DOHH2 (cell line): ENCODE results near the gene IRAK4.

Experiments used
- H3F3A ChIP-seq: fragments of 200-600 bp; sonication (generic), shearing (Covaris generic); 2 replicates; pipeline ENCODE4 v1.6.0; 2016; ENCODE audit warnings: antibody characterized with exemption, mild to moderate bottlenecking; ENCODE audit not compliant: control insufficient read depth, insufficient read depth
- H3K27ac ChIP-seq: fragments of 200-600 bp; sonication (generic); 2 replicates; pipeline ENCODE4 v1.5.1; 2014; ENCODE audit warnings: low read depth, mild to moderate bottlenecking, low read length, moderate library complexity
- H3K27me3 ChIP-seq: fragments of 200-600 bp; sonication (generic); 2 replicates; pipeline ENCODE4 v1.6.1; 2014; ENCODE audit warnings: mild to moderate bottlenecking, low read length, mixed read lengths; ENCODE audit not compliant: control insufficient read depth
- H3K36me3 ChIP-seq: fragments of 200-600 bp; sonication (generic); 2 replicates; pipeline ENCODE4 v1.6.1; 2014; ENCODE audit warnings: mild to moderate bottlenecking, low read length, moderate library complexity, mixed read lengths; ENCODE audit not compliant: control insufficient read depth
- H3K4me1 ChIP-seq: fragments of 200-600 bp; sonication (generic); 2 replicates; pipeline ENCODE4 v1.6.1; 2014; ENCODE audit warnings: mild to moderate bottlenecking, low read length, mixed read lengths; ENCODE audit not compliant: control insufficient read depth
- H3K4me2 ChIP-seq: fragments of 200-600 bp; sonication (generic); 2 replicates; pipeline ENCODE4 v1.6.0; 2014; ENCODE audit warnings: mild to moderate bottlenecking, low read length, moderate library complexity
- H3K4me3 ChIP-seq: fragments of 200-600 bp; sonication (generic); 2 replicates; pipeline ENCODE4 v1.5.1; 2014; ENCODE audit warnings: mild to moderate bottlenecking, low read length, mixed read lengths
- H3K79me2 ChIP-seq: fragments of 200-600 bp; sonication (generic); 2 replicates; pipeline ENCODE4 v1.6.1; 2014; ENCODE audit warnings: mild to moderate bottlenecking, low read length, mixed read lengths; ENCODE audit not compliant: control insufficient read depth
- H3K9me2 ChIP-seq: fragments of 200-600 bp; sonication (generic); replicated peaks from 2 replicates; pipeline ENCODE4 v1.6.1; 2014; ENCODE audit warnings: mild to moderate bottlenecking, low read length, mixed read lengths; ENCODE audit not compliant: control insufficient read depth
- H3K9me3 ChIP-seq: fragments of 200-600 bp; sonication (generic); 2 replicates; pipeline ENCODE4 v1.6.1; 2014; ENCODE audit warnings: antibody characterized with exemption, low read length, mixed read lengths; ENCODE audit not compliant: control insufficient read depth, insufficient read depth
- H4K20me1 ChIP-seq: fragments of 200-600 bp; sonication (generic); 2 replicates; pipeline ENCODE4 v1.6.0; 2014; ENCODE audit warnings: low read depth, mild to moderate bottlenecking, antibody characterized with exemption, low read length, moderate library complexity; ENCODE audit not compliant: control insufficient read depth, insufficient read depth
- EZH2phosphoT487 ChIP-seq: fragments of 200-600 bp; sonication (generic); IDR thresholded peaks from 2 replicates; pipeline ENCODE4 v1.6.1; 2017; ENCODE audit warnings: borderline replicate concordance, mild to moderate bottlenecking, antibody characterized with exemption, low read length, moderate library complexity, mixed read lengths
- TF ChIP-seq, protein P1 (sequence below): fragments of 200-600 bp; sonication (generic); IDR thresholded peaks from one replicate; pipeline ENCODE4 v1.5.1; 2014; ENCODE audit warnings: antibody characterized with exemption, mild to moderate bottlenecking, low read depth, low read length; ENCODE audit not compliant: poor library complexity, severe bottlenecking

Gene IRAK4

DNA sequence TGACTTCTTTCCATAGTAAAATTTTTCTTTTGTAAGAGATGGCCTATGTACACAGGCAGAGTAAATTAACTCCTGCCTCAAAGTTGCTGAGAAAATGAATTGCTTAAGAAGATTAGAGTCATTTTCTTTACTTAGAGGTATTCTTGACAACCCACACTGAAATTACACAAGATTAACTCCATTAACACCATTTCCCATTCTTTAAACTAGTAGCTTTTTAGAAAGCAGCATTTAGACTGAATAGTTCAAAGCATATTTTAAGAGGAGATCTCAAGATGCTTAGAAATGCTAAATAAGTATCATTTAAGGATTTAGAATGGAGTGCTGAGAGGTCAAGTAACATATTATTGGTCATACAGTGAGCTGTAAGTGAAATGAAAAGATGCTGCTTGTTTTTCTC lies 35.6 kb upstream of the IRAK4 start:
- Histone ChIP-seq H3K4me1 (0 out of 2 replicates have a peak, but pooled peaks cover under 1% of the 10 kb centered on the region), H3K4me3 (no peak overlapping the region), H3K79me2 (no peaks in the 10 kb centered on the region), H3K27me3 (no peaks in the 10 kb centered on the region), H3K36me3 (peaks cover 6% of the 10 kb centered on the region), H3K9me3 (no peaks in the 10 kb centered on the region), H3K9me2 (no peaks in the 10 kb centered on the region), H3F3A (no peaks in the 10 kb centered on the region), H3K4me2 (no peak overlapping the region), H4K20me1 (no peaks in the 10 kb centered on the region), H3K27ac (no peak overlapping the region)
- TF ChIP-seq, protein P1, sequence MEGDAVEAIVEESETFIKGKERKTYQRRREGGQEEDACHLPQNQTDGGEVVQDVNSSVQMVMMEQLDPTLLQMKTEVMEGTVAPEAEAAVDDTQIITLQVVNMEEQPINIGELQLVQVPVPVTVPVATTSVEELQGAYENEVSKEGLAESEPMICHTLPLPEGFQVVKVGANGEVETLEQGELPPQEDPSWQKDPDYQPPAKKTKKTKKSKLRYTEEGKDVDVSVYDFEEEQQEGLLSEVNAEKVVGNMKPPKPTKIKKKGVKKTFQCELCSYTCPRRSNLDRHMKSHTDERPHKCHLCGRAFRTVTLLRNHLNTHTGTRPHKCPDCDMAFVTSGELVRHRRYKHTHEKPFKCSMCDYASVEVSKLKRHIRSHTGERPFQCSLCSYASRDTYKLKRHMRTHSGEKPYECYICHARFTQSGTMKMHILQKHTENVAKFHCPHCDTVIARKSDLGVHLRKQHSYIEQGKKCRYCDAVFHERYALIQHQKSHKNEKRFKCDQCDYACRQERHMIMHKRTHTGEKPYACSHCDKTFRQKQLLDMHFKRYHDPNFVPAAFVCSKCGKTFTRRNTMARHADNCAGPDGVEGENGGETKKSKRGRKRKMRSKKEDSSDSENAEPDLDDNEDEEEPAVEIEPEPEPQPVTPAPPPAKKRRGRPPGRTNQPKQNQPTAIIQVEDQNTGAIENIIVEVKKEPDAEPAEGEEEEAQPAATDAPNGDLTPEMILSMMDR, result no peak
- TF ChIP-seq EZH2phosphoT487, result no peak

DNA sequence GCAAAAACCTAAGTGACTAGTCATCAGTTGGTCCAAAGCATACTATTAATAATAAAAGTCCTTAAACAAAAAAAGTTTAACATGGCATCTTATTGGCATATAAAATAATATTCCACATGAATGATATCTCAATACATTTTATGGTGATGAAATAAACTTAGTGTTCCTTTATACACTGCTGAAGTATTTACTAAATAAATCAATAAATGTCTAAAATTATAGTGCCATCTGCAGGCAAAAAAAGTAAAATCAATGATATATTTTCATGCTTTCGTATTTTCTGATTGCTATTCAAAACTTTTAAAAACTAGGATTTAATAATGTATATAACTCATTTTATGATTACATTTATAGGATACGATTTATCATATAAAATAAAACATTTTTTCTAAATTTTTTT lies 30.6 kb upstream of the IRAK4 start:
- Histone ChIP-seq H3K4me1 (no peaks in the 10 kb centered on the region), H3K4me3 (no peak overlapping the region), H3K79me2 (no peaks in the 10 kb centered on the region), H3K27me3 (no peaks in the 10 kb centered on the region), H3K36me3 (peaks cover 26% of the 10 kb centered on the region), H3K9me2 (no peaks in the 10 kb centered on the region), H3K4me2 (no peak overlapping the region), H4K20me1 (no peaks in the 10 kb centered on the region), H3K9me3 (no peaks in the 10 kb centered on the region), H3F3A (no peaks in the 10 kb centered on the region), H3K27ac (no peak overlapping the region)
- TF ChIP-seq EZH2phosphoT487, result no peak
- TF ChIP-seq, protein P1, result no peak

DNA sequence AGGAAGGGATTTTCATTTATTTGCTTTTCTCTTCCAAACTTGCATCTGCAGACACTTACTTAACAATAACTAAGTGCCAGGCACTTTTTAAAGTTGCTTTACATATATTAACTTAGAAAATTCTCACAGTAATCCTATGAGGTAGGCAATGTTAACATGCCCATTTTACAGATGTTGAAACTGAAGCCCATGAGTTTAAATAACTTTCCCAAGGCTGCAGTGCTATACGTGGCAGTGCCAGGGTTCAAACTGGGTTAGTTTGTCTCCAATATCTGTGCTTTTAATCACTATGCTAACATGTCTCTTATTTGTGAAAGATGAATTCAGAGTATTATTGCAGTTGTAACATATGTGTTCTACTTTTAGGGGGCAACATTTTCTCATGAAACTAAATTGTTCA lies 30.1 kb upstream of the IRAK4 start:
- Histone ChIP-seq H3K36me3 (peaks cover 28% of the 10 kb centered on the region), H4K20me1 (no peaks in the 10 kb centered on the region), H3K27ac (no peak overlapping the region), H3K4me1 (no peaks in the 10 kb centered on the region), H3K79me2 (no peaks in the 10 kb centered on the region), H3K27me3 (no peaks in the 10 kb centered on the region), H3K9me2 (no peaks in the 10 kb centered on the region), H3K4me2 (no peak overlapping the region), H3K4me3 (no peak overlapping the region), H3K9me3 (no peaks in the 10 kb centered on the region), H3F3A (no peaks in the 10 kb centered on the region)
- TF ChIP-seq, protein P1, result no peak
- no peak for TF ChIP-seq EZH2phosphoT487

DNA sequence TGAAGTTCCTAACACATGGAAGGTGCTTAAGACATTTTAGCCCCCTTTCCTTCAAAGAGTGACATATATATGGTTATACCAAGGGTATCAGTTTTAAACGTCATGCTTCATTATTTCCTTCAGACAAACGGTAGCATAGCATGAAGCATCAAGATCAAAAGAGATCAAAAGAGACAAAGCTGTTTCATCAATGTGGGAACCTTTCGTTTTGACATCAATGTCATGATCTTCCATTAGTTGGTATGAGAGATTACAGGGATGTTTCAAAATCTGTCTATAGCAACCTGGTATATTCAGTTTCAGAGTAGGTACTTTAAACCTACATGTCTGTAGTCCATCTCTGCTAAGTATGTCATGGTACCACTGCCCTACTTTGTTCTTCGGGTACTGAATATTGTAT lies 28.5 kb upstream of the IRAK4 start:
- peaks cover 40% of the 10 kb centered on the region for H3K36me3 ChIP-seq
- H4K20me1 ChIP-seq, result no peaks in the 10 kb centered on the region
- H3K27me3 ChIP-seq, result no peaks in the 10 kb centered on the region
- H3K27ac ChIP-seq, result no peak overlapping the region
- H3K4me2 ChIP-seq, result no peak overlapping the region
- H3K9me3 ChIP-seq, result no peaks in the 10 kb centered on the region
- no peaks in the 10 kb centered on the region for H3K4me1 ChIP-seq
- TF ChIP-seq, protein P1, result no peak
- no peak for TF ChIP-seq EZH2phosphoT487
- no peak overlapping the region for H3K4me3 ChIP-seq
- no peaks in the 10 kb centered on the region for H3K79me2 ChIP-seq
- H3K9me2 ChIP-seq, result no peaks in the 10 kb centered on the region
- H3F3A ChIP-seq, result no peaks in the 10 kb centered on the region
